HT1080 (cell line): Measurements from ENCODE around the gene ZNF672. TPM values are rescaled to one million over a fixed set of nuclear protein-coding genes. Genes with fewer than 3 reads are reported as not detected.

Experiments used
- DNase-seq: peaks from one replicate; pipeline ENCODE4 v3.0.0-alpha.2; 2015; ENCODE audit warnings: low read depth
- total RNA-seq: library from RNA; depleted of rRNA; stranded (reverse); fragments of >200 nt; shearing (Covaris generic); gene quantifications from 2 replicates; pipeline ENCODE4 v1.2.3, GENCODE V29; 2014

The ZNF672 gene
- total RNA-seq, 1 experiment from 2014 or later: 27.3 TPM

DNA sequence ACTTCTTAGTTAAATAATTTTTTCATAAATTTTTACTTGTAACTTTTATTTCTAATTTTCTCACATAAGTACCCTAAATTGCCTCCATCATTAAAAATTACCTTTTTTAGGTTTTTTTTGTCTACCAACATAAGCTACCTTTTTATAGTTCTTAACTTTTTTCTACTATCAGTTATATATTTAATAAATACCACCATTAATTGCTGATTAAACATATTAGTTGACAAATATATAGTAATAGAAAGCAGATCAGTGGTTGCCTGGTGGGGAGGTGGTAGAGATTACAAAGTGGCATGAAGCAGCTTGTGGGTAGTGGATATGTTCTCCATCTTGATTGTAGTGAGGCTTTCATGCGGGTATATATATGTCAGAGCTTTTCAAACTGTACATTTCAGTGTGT lies 6.2 kb upstream of the ZNF672 start:
- DNase-seq: no peak

DNA sequence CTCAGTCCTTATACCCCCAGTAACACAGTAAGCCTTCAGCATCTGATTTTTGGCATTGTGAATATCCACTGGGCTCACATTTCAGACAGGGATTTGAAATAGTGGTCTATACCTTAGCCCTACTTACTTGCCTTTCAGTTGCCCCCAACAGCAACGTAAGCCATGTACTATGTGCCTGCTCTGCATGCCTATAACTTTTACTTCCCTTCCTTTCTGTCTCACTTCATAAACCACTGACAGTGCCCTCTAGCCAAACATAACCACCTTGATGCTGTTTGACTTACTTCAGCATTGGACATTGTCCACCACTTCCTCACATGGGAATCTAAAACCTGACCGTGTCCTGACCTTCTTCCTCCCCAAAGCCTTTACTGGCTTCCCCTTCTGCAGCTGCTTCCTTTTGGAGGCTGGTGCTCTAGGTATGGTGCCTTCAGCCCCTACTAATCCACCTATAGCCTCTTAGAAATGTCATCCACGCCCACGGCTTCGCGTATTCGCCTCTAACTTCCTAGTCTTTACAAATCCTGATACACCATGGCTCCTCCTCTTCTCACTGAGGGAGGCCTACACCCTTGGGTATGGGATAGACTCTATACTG lies 3.6 kb upstream of the ZNF672 start:
- no peak for DNase-seq

DNA sequence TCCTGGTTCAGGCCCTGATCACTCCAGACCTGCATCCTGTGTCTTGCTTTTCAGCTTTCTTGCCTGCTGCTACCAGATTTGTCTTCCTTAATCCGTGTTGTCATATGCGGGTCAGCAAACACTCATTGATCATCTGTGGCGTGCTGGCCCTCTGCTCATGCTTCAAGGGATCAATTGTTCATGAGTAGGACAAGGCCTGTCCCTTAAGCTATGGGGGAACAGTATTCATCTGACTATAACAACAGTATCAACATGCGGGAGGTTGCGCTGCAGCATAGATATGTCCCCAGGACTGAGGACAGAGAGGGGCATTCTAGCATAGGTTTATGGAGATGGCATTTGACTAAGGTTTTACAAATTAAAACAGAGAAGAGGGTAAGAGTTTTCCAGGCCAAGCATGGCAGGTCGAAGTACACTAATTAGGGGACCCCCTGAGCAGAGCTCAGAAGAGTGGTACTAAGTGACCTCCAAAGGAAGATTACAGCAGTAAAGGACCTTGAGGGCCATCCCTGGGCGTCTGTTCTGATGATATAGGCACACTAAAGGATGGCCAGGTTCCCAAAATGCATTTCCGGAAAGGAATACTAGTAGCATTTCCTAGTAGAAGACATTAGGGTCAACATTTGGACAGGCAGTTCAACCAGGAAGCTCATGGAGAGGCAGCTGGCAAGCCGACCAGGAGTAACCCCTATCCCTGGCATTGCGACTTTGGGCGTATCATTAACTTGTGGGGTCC lies 811 bp upstream of the ZNF672 start:
- DNase-seq: no peak

DNA sequence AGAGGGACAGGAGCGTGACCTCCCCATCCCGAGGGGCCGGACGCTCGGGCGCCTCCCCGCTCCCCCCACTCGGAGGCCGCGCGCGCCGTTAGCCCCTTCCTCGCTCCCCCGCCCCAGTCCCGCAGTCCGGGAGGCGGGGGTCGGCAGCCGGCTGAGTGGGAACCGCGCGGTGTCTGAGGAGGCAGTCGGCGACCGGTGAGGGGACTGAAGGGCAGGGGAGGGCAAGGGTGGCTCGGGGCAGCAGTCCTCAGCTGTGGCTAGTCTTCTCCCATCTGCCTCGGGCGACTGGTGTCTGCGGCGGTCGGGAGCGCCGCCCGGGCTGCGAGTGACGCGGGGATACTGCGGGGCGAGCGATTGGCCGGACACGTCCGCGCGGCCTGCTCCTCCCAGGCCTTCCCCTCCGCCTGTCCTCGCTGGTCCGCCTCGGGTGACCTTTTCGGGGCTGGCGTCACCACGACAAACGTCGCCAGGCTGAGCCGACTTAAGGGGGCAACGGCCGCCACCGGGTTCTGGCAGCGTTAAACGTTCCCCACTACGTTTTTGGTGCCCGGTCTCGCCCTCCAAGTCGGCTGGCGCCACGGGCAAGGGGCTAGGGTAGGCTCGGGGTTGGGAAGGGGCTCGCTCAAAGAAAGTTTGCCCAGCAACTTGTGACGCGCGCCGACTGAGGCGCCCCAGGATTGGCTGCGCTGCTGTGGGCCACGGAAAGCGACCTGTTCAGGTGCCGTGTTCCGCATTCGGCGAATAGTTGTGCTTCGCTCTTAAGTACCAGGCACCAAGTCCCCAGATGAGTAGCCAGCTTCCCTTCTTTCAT lies 538 bp downstream of the ZNF672 start:
- peak; percentile 84 for DNase-seq

DNA sequence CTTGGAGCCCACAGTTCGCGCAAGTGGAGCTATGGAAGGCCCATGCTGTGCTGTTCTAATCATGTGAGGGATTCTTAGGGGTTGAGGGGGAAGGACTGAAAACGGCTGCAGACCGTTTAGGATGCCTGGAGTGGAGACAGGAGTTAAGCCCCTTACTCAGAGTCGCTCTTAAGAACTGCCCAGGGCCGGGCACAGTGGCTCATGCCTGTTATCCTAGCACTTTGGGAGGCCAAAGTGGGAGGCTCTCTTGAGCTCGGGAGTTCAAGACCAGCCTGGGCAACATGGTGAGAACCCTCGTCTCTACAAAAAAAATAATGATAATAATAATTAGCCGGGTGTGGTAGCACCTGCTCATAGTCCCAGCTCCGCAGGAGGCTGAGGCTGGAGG lies 1.1 kb downstream of the ZNF672 start:
- DNase-seq: no peak

- DNase-seq: no peak
Measured at GRCh38 chr1:248840946-248841345, 2.9 kb downstream of the ZNF672 start.

- DNase-seq: peak; percentile 53
Measured at GRCh38 chr1:248841702-248842395, 3.8 kb downstream of the ZNF672 start.

- DNase-seq: no peak
Measured at GRCh38 chr1:248842781-248843331, 4.8 kb downstream of the ZNF672 start.

GRCh38 chr1:248843687-248844086 lies 5.7 kb downstream of the ZNF672 start:
- DNase-seq: no peak

- no peak for DNase-seq
Measured at GRCh38 chr1:248844526-248844925, 6.5 kb downstream of the ZNF672 start.

DNA sequence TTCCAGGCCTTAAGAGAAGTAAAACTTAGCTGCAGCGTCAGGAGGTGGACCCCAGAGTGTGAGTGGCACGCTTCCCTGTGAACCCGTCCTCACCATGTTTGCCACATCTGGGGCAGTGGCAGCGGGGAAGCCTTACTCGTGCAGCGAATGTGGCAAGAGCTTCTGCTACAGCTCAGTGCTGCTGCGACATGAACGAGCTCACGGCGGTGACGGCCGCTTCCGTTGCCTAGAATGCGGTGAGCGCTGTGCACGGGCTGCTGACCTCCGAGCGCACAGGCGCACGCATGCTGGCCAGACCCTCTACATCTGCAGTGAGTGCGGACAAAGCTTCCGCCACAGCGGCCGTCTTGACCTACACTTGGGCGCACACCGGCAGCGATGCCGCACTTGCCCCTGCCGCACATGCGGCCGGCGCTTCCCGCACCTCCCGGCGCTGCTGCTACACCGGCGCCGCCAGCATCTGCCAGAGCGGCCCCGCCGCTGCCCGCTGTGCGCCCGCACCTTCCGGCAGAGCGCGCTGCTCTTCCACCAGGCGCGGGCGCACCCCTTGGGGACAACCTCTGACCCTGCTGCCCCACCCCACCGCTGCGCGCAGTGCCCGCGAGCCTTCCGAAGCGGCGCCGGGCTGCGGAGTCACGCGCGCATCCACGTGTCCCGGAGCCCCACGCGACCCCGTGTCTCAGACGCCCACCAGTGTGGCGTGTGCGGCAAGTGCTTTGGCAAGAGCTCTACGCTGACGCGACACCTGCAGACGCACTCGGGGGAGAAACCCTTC lies 9.3 kb downstream of the ZNF672 start:
- DNase-seq: no peak

DNA sequence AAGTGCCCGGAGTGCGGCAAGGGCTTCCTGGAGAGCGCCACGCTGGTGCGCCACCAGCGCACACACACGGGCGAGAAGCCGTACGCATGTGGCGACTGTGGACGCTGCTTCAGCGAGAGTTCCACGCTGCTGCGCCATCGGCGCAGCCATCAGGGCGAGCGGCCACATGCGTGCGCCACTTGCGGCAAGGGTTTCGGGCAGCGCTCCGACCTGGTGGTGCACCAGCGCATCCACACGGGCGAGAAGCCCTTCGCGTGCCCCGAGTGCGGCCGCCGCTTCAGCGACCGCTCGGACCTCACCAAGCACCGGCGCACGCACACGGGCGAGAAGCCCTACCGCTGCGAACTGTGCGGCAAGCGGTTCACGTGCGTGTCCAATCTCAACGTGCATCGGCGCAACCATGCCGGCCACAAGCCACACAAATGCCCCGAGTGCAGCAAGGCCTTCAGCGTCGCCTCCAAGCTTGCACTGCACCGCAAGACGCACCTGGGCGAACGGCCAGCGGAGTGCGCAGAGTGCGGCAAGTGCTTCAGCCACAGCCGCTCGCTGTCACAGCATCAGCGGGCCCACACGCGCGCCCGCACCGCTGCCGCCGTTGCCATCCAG lies 10.0 kb downstream of the ZNF672 start:
- no peak for DNase-seq

DNA sequence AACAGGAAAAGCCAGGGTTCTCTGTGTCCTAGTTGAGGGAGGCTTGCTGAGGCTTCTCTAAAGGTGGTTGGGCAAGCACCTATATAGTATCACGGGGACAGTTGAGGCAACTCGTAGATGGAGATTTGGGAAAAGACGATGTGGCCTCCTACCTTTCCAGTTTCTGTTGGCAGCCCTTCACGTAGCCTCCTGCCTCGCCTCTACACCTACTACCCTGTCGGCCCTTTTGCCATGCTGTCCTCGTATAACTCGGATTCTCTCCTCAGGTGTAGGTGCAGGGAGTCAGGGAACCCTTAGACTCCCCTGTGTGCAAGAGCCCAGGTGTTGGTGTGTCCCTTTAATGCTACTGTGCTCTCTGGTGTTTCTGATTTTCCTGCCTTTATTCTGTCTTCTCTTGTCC lies 10.6 kb downstream of the ZNF672 start:
- no peak for DNase-seq

- DNase-seq: no peak
Measured at GRCh38 chr1:248849152-248849551, 11.1 kb downstream of the ZNF672 start.

DNA sequence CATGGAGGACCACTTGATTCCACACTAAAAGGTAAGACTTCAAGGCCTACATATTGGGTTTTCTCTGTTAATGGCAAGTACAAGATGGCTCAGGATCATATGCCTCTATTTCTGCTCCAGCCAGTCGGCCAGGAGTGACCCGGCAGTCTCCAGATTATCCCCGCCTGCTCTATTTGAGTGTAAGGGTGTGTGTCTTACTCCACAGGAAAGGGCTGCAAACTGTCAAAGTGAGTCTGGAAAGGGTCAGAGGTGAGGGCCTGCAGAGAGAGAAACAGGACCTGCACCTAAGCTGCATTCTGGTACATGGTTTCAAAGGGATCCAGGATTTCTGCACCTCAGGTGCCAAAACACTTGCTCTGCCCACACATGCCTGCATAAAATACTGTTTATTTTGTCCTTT lies 11.6 kb downstream of the ZNF672 start:
- DNase-seq: no peak

GRCh38 chr1:248850124-248850523 lies 12.1 kb downstream of the ZNF672 start:
- no peak for DNase-seq

GRCh38 chr1:248850536-248851251 lies 12.7 kb downstream of the ZNF672 start:
- DNase-seq: no peak

DNA sequence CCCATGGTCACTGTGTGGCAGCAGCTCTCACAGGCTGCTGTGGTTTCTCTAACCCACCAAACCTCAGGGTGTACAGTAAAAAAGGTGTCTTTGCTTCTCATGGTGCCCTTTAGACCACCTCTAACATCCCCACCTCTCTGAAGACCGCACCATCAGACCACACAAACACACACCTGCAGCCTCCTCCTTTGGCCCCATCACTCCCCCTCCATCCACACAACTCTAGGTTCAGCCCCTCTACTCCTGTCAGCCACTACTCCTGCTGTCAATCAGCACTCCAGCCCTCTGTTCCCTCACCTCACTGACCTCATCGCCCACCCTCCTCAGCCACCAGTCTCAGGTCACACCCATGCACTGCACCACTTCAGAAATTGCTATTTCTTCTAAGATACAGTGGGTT lies 13.4 kb downstream of the ZNF672 start:
- DNase-seq: no peak
